ENCODE results near the gene GNA12.

- TF ChIP-seq CTCF (IDR thresholded peaks at IDR 0.05 in 4 of 5, conservative IDR thresholded peaks at IDR 0.05 in 1 of 5), result no peak
- TF ChIP-seq POLR2A (IDR thresholded peaks at IDR 0.05), result no peak
These were observed 17.3 kb downstream of the GNA12 start for GRCh38 chr7:2826771-2827170.
